Coronary artery (tissue), 2 donors: ENCODE data around the gene KCTD6.

ENCODE experiments used
- DNase-seq: peaks from one replicate; pipeline ENCODE4 v3.0.0-alpha.2; 2017; ENCODE audit warnings: low spot score
- H3K27ac ChIP-seq, 2 donors: fragments of 200-600 bp; sonication (generic); one replicate each; pipeline ENCODE4 v1.5.1; 2016 to 2019
- H3K4me3 ChIP-seq: fragments of 200-600 bp; sonication (generic); 2 replicates; pipeline ENCODE4 v1.5.1; 2016; ENCODE audit warnings: mild to moderate bottlenecking, moderate library complexity
- TF ChIP-seq, protein P1 (sequence below): fragments of 200-600 bp; sonication (generic); IDR thresholded peaks from one replicate; pipeline ENCODE4 v1.5.1; 2019; ENCODE audit warnings: antibody characterized with exemption

KCTD6 gene

DNA sequence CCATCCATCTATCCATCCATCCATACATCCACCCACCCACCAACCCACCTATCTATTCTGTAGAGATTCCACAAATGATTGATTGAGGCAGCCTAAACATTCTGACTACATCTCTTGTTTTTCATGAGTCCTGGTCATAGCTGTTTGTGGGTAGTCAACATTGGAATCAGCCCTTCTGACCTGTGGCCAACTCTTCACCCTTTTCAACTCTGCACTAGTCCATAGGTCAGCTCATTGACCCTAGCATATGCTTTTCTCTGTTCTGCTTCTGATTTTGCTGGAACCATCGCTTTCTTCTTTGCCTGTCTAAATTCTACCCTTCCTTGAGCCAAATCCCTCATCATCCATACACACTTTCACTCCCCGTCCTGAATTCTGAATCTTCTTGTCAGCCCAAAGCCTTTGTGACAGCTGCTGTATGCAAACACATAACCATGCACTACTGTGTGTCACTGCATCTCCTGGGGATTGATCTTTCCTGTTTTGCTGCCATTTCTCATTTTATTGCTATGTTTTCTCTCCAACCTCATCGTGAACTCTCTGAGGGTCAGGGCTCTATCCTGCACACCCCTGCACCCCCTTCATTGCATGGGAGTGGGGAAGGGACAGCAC, 16.8 kb upstream of the KCTD6 start:
- TF ChIP-seq, protein P1, sequence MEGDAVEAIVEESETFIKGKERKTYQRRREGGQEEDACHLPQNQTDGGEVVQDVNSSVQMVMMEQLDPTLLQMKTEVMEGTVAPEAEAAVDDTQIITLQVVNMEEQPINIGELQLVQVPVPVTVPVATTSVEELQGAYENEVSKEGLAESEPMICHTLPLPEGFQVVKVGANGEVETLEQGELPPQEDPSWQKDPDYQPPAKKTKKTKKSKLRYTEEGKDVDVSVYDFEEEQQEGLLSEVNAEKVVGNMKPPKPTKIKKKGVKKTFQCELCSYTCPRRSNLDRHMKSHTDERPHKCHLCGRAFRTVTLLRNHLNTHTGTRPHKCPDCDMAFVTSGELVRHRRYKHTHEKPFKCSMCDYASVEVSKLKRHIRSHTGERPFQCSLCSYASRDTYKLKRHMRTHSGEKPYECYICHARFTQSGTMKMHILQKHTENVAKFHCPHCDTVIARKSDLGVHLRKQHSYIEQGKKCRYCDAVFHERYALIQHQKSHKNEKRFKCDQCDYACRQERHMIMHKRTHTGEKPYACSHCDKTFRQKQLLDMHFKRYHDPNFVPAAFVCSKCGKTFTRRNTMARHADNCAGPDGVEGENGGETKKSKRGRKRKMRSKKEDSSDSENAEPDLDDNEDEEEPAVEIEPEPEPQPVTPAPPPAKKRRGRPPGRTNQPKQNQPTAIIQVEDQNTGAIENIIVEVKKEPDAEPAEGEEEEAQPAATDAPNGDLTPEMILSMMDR: no peak
- no peak overlapping the region for H3K27ac ChIP-seq
- DNase-seq: no peak
- H3K4me3 ChIP-seq: no peak overlapping the region

- no peak overlapping the region for H3K4me3 ChIP-seq
- DNase-seq: no peak
- H3K27ac ChIP-seq: no peak overlapping the region
- TF ChIP-seq, protein P1: no peak
Observed at GRCh38 chr3:58478781-58479180, 13.1 kb upstream of the KCTD6 start.

- no peak for DNase-seq
- TF ChIP-seq, protein P1: no peak
- Histone ChIP-seq H3K4me3 (no peak overlapping the region), H3K27ac (no peak overlapping the region)
Observed at GRCh38 chr3:58480309-58480708, 11.6 kb upstream of the KCTD6 start.

GRCh38 chr3:58482917-58483636, 8.8 kb upstream of the KCTD6 start:
- Histone ChIP-seq H3K4me3 (no peak overlapping the region), H3K27ac (no peak overlapping the region)
- TF ChIP-seq, protein P1: no peak
- DNase-seq: no peak

GRCh38 chr3:58484045-58484721, 7.7 kb upstream of the KCTD6 start:
- H3K27ac ChIP-seq: no peak overlapping the region
- TF ChIP-seq, protein P1: no peak
- no peak for DNase-seq
- H3K4me3 ChIP-seq: no peak overlapping the region

- TF ChIP-seq, protein P1: no peak
- DNase-seq: no peak
- Histone ChIP-seq H3K27ac (no peak overlapping the region), H3K4me3 (no peak overlapping the region)
Observed at GRCh38 chr3:58484722-58485069, 7.2 kb upstream of the KCTD6 start.
